G401 (cell line): ENCODE results near the gene ASH1L. TPM values are rescaled to one million over a fixed set of nuclear protein-coding genes. Genes with fewer than 3 reads are reported as not detected.
A peak's percentile ranks its signal among the peaks of the same experiment; 100 is the strongest.

ENCODE experiments used
- DNase-seq: peaks from one replicate; pipeline ENCODE4 v3.0.0-alpha.2; 2015; ENCODE audit warnings: low spot score
- in situ Hi-C: cut with HindIII; loops from 2 replicates; pipeline ENCODE4 v1.10.0; 2016; ENCODE audit warnings: low sequenced_read_pairs, mixed read lengths
- total RNA-seq: library from RNA; depleted of rRNA; stranded (reverse); fragments of >200 nt; shearing (Covaris generic); gene quantifications from 2 replicates; pipeline ENCODE4 v1.2.3, GENCODE V29; 2014

ASH1L gene
- total RNA-seq, 1 experiment from 2014 or later, result 15.6 TPM

GRCh38 chr1:155322571-155322952, 240.0 kb downstream of the ASH1L start:
- DNase-seq, result peak; percentile 52
- in situ Hi-C loops, result no loop called here

GRCh38 chr1:155321639-155322503, 240.7 kb downstream of the ASH1L start:
- in situ Hi-C loops, result no loop called here
- peak; percentile 67 for DNase-seq

- peak; percentile 93 for DNase-seq
- in situ Hi-C loops, result no loop called here
Observed at GRCh38 chr1:155320661-155321617, 241.7 kb downstream of the ASH1L start, which contains the start of gene RUSC1. Gene RUSC1 (plus strand): TSS chr1:155320894. CDS start chr1:155321774, 880 bp downstream.

GRCh38 chr1:155320252-155320651, 242.4 kb downstream of the ASH1L start:
- in situ Hi-C loops, result no loop called here
- DNase-seq, result no peak

GRCh38 chr1:155319536-155319935, 243.1 kb downstream of the ASH1L start:
- in situ Hi-C loops, result no loop called here
- DNase-seq, result no peak

GRCh38 chr1:155318082-155318481, 244.5 kb downstream of the ASH1L start:
- no peak for DNase-seq
- in situ Hi-C loops, result no loop called here

- no peak for DNase-seq
- in situ Hi-C loops, result no loop called here
Observed at GRCh38 chr1:155316922-155317321, 245.7 kb downstream of the ASH1L start.

DNA sequence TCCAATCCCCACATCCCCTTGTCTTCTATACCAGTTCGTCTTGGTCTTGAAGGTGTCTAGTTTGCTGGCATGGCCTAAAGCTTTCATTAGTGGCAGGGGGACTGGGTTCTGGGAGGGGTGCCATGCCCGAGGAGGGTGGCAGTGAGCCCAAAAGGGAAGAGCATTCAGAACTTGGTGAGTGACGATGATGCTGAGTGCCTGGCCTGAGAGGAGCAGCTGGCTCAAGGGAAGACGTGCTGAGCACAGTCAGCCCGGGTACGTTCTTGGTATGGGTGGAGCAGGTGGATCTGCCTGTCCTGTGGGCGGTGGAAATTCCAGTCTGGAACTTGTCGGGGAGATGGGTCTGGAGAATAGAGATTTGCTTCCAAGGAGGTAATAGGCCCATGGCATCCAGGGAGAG, 249.3 kb downstream of the ASH1L start:
- DNase-seq, result no peak
- in situ Hi-C loops, result no loop called here

GRCh38 chr1:155309423-155310021, 253.1 kb downstream of the ASH1L start:
- no peak for DNase-seq

DNA sequence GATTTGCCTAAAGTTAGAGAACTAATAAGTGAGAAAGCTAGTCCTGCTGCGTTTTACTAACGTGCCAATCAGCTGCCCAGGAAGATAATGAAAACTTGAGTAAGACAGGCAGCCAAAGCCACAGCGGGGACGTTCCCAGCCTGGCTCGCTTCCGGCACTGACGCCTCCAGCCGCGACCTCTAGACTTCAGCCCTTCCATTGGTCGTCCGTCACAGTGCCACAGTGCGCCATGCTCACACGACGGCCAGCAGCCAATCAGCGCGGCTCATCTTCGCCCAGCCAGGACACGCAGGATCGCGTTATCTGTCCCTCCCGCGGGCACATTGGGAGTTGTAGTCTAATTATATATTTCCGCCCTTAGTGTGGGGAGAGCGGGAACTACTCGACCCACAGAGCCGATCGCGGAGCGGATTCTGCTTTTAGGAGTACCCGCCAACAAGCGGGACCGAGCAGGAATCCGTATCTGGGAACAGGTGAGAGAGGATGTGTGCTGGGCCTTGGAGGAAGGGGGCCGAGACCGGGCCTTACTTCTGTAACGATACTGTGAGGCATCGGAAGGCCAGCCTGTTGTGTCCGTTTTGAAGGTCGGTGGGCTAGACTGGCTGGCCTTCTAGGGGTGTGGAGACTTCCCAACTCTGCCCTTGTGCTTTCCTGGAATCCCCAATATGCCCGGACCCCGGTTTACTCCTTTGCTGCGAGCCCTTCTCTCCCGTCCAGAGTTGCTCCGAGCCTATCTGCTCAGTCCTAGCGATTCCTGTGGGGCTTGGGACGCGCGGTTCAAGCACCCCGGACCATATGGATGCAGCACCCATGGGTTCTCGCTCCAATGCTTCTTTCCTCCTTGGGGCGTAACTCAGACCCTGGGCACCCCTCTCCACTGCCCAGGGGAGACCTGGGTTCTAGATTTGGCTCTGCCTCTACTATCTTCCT, 253.8 kb downstream of the ASH1L start, which contains the start of gene FDPS:
TSS of gene FDPS (plus strand) at position 374 of the 930 bp plus-strand sequence. CDS start 924 bp downstream, outside the sequence.
- peak; percentile 100 for DNase-seq
- in situ Hi-C loops, result no loop called here

More at GRCh38 chr1:155309423-155310021, 253.1 kb downstream of the ASH1L start:
- in situ Hi-C loops, result no loop called here

DNA sequence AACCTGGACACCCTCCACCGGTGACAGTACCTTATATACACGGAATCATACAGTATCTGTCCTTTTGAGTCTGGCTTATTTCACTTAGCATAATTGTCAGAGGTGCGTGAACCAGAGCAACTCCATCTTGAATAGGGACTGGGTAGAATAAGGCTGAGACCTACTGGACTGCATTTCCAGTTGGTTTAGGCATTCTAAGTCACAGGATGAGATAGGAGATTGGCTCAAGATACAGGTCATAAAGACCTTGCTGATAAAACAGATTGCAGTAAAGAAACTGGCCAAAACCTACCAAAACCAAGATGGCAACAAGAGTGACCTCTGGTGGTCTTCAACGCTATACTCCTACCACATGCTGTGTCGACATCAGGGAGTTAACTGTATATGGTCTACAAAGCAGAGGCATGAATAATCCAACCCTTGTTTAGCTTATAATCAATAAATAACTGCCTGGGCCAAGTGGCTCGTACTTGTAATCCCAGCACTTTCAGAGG, 255.3 kb downstream of the ASH1L start:
- in situ Hi-C loops, result no loop called here
- peak; percentile 39 for DNase-seq

- no peak for DNase-seq
- in situ Hi-C loops, result no loop called here
Observed at GRCh38 chr1:155305881-155306391, 256.7 kb downstream of the ASH1L start.

- in situ Hi-C loops, result no loop called here
- DNase-seq, result no peak
Observed at GRCh38 chr1:155304558-155305063, 258.0 kb downstream of the ASH1L start.

DNA sequence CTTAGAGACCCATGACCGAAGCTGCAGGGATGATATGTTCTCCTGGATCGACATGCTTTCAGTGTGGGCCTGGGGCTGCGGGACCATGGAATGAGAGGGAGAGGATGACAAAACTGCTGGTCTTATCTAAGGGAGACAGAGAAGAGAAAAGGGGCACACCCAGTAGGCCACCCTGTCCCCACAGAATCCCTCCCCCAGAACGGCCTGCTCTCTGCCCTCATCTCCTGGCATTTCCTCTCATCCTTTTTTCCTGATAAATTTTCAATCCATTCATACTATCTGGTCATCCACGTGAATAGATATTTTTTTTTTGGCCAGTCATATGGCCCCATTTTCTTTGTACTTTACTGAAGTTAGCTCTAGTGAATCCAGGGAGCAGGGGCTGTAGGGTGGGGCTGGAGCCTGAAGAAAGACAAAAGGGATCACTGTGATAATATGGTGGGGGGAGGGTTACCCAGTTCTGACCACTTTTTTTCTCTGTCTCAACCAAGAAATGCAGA, 261.2 kb downstream of the ASH1L start, which contains the start of gene PKLR:
TSS of gene PKLR (minus strand) at position 97 of the 500 bp plus-strand sequence. CDS start at position 54, 43 bp downstream.
- in situ Hi-C loops, result no loop called here
- no peak for DNase-seq

- no peak for DNase-seq
- in situ Hi-C loops, result no loop called here
Observed at GRCh38 chr1:155300553-155301329, 261.9 kb downstream of the ASH1L start.

DNA sequence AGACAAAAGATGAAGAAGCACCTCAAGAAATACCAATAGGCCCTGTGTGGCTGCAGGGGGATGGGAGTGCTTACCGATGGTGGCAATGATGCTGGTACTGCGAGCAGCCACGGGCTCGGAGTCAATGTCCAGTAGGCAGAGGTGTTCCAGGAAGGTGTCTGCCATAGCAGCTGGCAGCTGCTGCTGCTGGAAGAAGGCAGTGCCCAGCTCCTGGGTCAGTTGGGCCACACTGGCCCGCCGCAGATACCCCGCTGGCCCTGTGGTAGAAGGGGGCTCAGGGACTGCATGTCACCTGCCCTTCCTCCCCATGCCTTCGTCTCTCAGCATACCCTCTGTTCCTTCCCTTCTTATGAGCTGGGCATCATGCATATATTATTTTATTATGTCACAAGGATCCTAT, 262.6 kb downstream of the ASH1L start:
- in situ Hi-C loops, result no loop called here
- DNase-seq, result no peak

GRCh38 chr1:155297384-155297783, 265.2 kb downstream of the ASH1L start:
- in situ Hi-C loops, result no loop called here
- no peak for DNase-seq
